Posterior cingulate gyrus (tissue), 11 donors: ENCODE results near the gene PPM1E.
"Not testable (repeated sequence)": the region's sequence is repeated elsewhere in the genome, so short reads cannot be mapped to it uniquely, and the experiment has no call there.

Source experiments
- DNase-seq, 10 donors: peaks; one replicate each; pipeline versions ENCODE4 v3.0.0 to v3.0.0-alpha.2; 2020 to 2021; ENCODE audit warnings: mixed read lengths in 3 of 10
- intact Hi-C: fragments of 100-400 bp; cut with DNase I; formaldehyde crosslinking; loops from one replicate; pipeline ENCODE4 v1.15.1; 2023

Gene PPM1E

GRCh38 chr17:58936295-58936694 lies 180.6 kb downstream of the PPM1E start:
- intact Hi-C loops: no loop called here

GRCh38 chr17:58944166-58944565 lies 188.5 kb downstream of the PPM1E start:
- DNase-seq: no peak
- intact Hi-C loops: no loop called here

More at GRCh38 chr17:58936295-58936694, 180.6 kb downstream of the PPM1E start:
- DNase-seq: no peak

GRCh38 chr17:58947411-58947810 lies 191.8 kb downstream of the PPM1E start:
- no peak for DNase-seq
- intact Hi-C loops: no loop called here

GRCh38 chr17:58947824-58948223 lies 192.2 kb downstream of the PPM1E start:
- intact Hi-C loops: no loop called here
- DNase-seq: no peak

- DNase-seq, intact Hi-C loops: not testable (repeated sequence)
Observed at GRCh38 chr17:58954358-58954757, 198.7 kb downstream of the PPM1E start.

GRCh38 chr17:58956997-58957724 lies 201.5 kb downstream of the PPM1E start:
- no peak for DNase-seq
- intact Hi-C loops: no loop called here

GRCh38 chr17:58957725-58958073 lies 202.0 kb downstream of the PPM1E start:
- intact Hi-C loops, DNase-seq: not testable (repeated sequence)

GRCh38 chr17:58960068-58960467 lies 204.4 kb downstream of the PPM1E start:
- no peak for DNase-seq

GRCh38 chr17:58965221-58965620 lies 209.6 kb downstream of the PPM1E start:
- intact Hi-C loops: no loop called here
- DNase-seq: no peak

More at GRCh38 chr17:58960068-58960467, 204.4 kb downstream of the PPM1E start:
- intact Hi-C loops: no loop called here

GRCh38 chr17:58966208-58966607 lies 210.6 kb downstream of the PPM1E start:
- DNase-seq: no peak
- intact Hi-C loops: no loop called here

- intact Hi-C loops: no loop called here
- DNase-seq: no peak
Observed at GRCh38 chr17:58968426-58969061, 212.9 kb downstream of the PPM1E start.

GRCh38 chr17:58969156-58969555 lies 213.5 kb downstream of the PPM1E start:
- intact Hi-C loops: no loop called here

GRCh38 chr17:58969612-58970011 lies 214.0 kb downstream of the PPM1E start:
- intact Hi-C loops: no loop called here

More at GRCh38 chr17:58969156-58969555, 213.5 kb downstream of the PPM1E start:
- no peak for DNase-seq

GRCh38 chr17:58970609-58971450 lies 215.2 kb downstream of the PPM1E start:
- no peak for DNase-seq
- intact Hi-C loops: no loop called here

More at GRCh38 chr17:58969612-58970011, 214.0 kb downstream of the PPM1E start:
- no peak for DNase-seq

- intact Hi-C loops: no loop called here
- no peak for DNase-seq
Observed at GRCh38 chr17:58974354-58974753, 218.7 kb downstream of the PPM1E start.

GRCh38 chr17:58976541-58976940 lies 220.9 kb downstream of the PPM1E start:
- intact Hi-C loops: no loop called here

GRCh38 chr17:58980706-58981481 lies 225.2 kb downstream of the PPM1E start:
- no peak for DNase-seq
- intact Hi-C loops: no loop called here

More at GRCh38 chr17:58976541-58976940, 220.9 kb downstream of the PPM1E start:
- DNase-seq: no peak

- intact Hi-C loops: no loop called here
- no peak for DNase-seq
Observed at GRCh38 chr17:58982626-58983025, 227.0 kb downstream of the PPM1E start.

- intact Hi-C loops: no loop called here
- no peak for DNase-seq
Observed at GRCh38 chr17:58985367-58985766, 229.7 kb downstream of the PPM1E start.

- intact Hi-C loops: no loop called here
Observed at GRCh38 chr17:58985971-58986370, 230.3 kb downstream of the PPM1E start.

More at GRCh38 chr17:58985971-58986370, 230.3 kb downstream of the PPM1E start:
- no peak for DNase-seq
